Uterus (tissue), 2 donors: ENCODE data around the gene CMBL.

Experiments used
- POLR2A ChIP-seq, 2 donors: fragments of 450-650 bp; IDR thresholded peaks; one replicate each; pipeline ENCODE4 v1.6.1; 2016; ENCODE audit warnings: antibody characterized with exemption in 2 of 2, mild to moderate bottlenecking in 1 of 2, moderate library complexity in 1 of 2
- TF ChIP-seq, protein P1 (sequence below), 4 experiments: fragments of 200-600 bp in 2 of 4; fragments of 450-650 bp in 2 of 4; sonication (generic) in 2 of 4; IDR thresholded peaks; one replicate each; pipeline ENCODE4 v1.5.1; 2016 to 2019; ENCODE audit warnings: antibody characterized with exemption in 4 of 4, mild to moderate bottlenecking in 2 of 4, moderate library complexity in 1 of 4

DNA sequence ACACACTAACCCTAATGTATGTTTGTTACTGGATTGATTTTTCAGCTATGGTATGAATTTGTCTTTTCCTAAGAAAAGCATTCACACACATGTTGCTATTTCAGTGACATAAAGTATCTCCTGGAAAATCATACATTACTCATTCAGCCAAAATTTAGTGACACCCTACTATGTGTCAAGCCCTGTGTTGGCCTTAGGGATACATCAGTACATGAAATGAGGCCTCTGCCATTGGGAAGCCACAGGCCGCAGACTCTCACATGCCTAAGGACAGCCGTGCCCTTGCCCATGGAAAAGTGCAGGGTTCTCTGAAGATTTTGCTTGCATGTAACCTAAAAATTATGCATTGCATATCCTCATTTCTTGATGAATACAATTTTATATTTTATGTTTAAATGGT lies 40.6 kb upstream of the CMBL start:
- TF ChIP-seq, protein P1, sequence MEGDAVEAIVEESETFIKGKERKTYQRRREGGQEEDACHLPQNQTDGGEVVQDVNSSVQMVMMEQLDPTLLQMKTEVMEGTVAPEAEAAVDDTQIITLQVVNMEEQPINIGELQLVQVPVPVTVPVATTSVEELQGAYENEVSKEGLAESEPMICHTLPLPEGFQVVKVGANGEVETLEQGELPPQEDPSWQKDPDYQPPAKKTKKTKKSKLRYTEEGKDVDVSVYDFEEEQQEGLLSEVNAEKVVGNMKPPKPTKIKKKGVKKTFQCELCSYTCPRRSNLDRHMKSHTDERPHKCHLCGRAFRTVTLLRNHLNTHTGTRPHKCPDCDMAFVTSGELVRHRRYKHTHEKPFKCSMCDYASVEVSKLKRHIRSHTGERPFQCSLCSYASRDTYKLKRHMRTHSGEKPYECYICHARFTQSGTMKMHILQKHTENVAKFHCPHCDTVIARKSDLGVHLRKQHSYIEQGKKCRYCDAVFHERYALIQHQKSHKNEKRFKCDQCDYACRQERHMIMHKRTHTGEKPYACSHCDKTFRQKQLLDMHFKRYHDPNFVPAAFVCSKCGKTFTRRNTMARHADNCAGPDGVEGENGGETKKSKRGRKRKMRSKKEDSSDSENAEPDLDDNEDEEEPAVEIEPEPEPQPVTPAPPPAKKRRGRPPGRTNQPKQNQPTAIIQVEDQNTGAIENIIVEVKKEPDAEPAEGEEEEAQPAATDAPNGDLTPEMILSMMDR (IDR thresholded peaks at IDR 0.05), result no peak
- no peak for TF ChIP-seq POLR2A (IDR thresholded peaks at IDR 0.05)
